NCI-H524 (cell line): ENCODE measurements around the gene ZFPL1.

Experiments used
- DNase-seq, 2 experiments: peaks; one replicate each; lab custom pipeline; 2025; lab: John Stamatoyannopoulos, UW

Gene ZFPL1

DNA sequence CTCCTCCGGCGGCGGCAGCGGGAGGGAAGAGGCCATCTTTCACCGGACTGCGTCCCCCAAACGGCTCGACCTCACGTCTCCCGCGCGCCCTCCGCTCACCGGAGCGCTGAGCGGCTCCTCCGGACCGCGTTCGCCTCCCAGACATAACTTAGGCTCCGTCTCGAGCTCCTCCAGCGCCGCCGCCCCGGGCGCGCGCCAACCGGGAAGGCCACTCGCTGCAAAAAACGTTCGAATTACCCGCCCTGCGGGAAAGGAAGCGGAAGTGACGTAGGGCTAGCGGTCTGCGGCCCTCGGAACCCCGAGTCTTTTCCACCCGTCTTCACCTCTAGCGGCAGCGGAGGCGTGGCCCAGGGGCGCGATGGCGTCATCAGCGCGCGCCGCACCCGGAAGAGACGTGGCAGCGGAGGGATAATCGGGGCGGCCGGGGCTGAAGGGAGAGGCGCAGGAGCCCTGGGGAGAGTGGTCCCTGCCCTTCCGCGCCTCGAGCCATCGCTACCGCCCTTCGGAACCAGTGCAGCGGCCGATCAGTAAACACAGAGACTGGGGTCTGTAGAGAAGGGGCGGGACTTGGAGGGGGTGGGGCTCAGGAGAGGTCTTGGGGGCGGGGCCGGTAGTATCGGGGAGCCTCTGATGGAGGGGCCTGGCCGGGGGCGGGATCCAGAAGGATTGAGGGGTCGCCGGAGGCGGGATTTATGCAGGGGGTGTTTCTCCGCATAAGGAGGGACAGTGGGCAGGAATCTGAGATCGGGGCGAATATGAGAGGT, at the start of gene ZFPL1, which contains the start of gene CDCA5:
ZFPL1 (plus strand) TSS at position 389 of the 764 bp plus-strand sequence. CDS start 477 bp downstream, outside the sequence.
CDCA5 (minus strand) TSS at position 207 of the 764 bp plus-strand sequence; CDS start at position 145, 62 bp downstream.
- peak; percentile 87 to 92 for DNase-seq

- no peak for DNase-seq
Observed at GRCh38 chr11:65034423-65034822, 49.6 kb upstream of the ZFPL1 start.

DNA sequence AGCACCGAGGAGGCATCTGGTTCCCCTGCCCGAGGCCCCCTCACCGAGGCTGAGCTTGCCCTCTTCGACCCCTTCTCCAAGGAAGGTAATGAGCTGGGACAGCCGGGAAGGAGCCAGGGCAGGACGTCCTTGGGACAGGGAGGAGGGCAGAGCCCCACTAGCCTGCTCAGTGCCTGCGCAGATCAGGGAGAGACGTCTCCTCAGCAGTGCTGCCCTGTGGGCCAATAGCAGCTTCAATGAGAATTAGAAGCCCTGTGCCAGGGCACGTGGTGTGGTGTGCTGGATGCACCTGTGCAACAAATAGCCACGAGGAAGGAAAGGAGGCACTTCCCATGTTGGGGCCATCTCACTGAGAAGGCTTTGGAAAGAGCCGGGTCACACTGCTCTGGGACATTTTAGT, 48.4 kb upstream of the ZFPL1 start:
- no peak for DNase-seq

- no peak for DNase-seq
Observed at GRCh38 chr11:65036931-65037330, 47.1 kb upstream of the ZFPL1 start.

- DNase-seq = no peak
Observed at GRCh38 chr11:65040520-65040846, 43.5 kb upstream of the ZFPL1 start.

DNA sequence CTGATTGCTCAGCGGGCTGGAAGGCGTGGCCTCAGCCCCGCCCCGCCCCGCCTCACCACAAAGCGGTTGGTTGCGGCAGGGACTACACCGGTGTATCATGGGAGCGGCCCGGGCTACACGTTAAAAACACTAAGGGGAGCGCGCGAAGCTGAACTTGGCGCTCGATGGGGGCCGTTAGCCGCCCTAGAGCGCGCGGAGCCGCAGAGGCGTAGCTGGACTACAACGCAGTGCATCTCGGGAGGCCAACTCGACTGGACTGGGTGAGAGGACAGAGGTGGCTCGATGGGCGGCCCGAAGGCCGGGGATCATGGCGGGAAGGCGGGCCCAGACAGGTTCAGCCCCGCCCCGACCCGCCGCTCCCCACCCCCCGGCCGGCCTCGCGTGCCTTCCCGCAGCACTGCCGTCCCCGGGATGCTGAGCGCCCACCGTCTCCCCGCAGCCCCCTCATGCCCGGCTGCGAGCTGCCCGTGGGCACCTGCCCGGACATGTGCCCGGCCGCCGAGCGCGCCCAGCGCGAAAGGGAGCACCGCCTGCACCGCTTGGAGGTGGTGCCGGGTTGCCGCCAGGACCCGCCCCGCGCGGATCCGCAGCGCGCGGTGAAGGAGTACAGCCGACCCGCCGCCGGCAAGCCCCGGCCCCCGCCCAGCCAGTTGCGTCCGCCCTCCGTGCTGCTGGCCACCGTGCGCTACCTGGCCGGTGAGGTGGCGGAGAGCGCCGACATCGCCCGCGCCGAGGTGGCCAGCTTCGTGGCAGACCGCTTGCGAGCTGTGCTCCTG, 43.0 kb upstream of the ZFPL1 start, which contains the start of gene SAC3D1:
SAC3D1 (plus strand) TSS at position 364 of the 776 bp plus-strand sequence; CDS start at position 447, 83 bp downstream.
- DNase-seq = peak; percentile 96 to 97

DNA sequence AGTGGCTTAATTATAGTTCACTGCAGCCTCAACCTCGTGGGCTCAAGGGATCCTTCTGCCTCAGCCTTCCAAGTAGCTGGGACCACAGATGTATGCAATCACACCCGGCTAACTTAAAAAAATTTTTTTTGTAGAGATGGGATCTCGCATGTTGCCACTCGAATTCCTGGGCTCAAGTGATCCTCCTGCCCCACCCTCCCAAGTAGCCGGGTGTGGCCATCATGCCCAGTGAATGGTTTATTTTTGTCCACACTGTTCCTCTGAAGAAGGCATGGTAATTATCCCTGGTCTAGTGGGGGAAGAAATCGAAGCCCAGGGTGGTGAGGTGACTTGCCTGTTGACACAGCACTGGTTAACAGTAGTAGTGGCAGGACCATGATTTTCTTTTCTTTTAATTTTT, 41.1 kb upstream of the ZFPL1 start:
- no peak for DNase-seq

DNA sequence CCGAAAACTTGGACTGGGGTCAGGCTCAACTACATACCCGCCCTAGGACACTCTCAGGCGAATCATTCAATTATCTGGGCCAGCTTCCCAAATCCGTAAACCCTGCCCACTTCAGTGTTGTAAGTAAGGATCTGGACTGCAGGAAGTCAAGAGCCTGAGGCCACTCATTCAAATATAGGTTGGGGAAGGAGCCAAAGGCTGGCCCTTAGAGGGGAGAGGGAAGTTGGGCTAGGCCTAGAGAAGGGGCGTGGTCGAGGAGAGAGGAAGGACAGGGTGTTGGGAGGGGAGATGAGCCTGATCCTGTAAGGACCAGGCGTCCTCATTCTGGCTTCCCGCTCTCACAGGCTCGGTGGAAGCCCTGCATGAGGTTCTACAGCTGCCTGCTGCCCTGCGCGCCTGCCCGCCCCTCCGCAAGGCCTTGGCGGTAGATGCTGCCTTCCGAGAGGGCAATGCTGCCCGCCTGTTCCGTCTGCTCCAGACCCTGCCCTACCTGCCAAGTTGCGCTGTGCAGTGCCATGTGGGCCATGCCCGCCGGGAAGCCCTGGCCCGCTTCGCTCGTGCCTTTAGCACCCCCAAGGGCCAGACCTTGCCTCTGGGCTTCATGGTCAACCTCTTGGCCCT, 40.0 kb upstream of the ZFPL1 start:
- no peak for DNase-seq

DNA sequence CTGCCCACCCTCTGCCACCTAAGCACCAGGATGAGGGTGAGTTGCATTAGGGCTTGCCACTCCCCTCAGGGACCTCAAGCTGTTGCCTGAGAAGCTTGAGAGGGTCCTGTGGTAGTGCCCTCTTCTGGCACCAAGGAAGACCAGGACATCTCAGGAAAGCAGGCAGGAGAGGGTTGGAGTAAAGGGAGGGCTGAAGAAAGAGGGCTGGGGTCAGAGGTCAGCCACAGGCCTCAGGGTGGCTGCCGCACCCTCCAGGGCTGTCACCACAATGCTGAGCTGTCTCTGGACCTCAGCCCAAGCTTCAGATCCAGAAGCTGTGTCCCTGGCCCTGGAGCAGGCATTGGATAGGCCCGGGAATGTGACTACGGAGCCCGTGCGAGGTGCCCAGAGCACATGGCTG, 39.0 kb upstream of the ZFPL1 start:
- DNase-seq = no peak

GRCh38 chr11:65045728-65046127, 38.3 kb upstream of the ZFPL1 start:
- no peak for DNase-seq

DNA sequence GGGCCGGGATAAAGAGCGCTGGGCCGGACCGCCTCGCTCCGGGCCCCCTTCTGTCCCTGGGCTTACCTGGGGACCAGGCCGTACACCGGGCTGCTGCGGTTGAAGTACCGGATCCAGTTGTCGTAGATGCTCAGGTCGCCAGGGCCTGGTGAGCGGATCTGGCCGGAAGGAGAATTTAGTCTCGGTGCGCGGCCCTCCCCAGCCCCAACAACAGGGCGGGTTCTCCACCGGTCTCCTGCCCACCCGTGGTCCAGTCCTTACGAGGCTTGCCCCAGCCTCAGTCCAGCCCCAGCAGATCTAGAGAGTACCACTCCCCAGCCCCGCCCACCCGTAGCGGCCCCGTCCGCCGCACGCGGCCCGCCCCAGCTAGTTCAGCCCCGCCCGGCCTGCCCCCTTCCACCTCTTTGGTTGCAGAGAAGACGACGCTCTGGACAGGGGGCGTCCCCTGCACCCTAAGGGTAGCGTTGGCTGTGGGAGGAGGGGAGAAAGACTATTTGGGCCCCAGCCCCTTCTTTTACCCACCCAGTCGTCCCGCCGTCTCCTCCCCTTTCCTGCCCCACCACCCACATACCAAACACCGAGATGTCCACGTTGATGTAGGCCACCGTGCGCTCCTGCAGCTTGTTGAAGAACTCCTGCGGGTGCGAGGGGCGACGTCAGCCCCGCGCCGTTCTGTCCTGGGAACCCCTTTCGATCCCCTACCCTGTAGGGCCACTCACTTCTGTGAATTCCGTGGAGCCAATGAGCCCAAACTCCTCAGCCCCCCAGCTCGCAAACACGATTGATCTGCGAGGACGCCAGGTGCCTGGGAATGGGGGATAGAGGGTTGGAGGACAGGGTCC, 36.2 kb upstream of the ZFPL1 start:
- DNase-seq = no peak

- no peak for DNase-seq
Observed at GRCh38 chr11:65051398-65051858, 32.6 kb upstream of the ZFPL1 start.

GRCh38 chr11:65053827-65054508, 30.1 kb upstream of the ZFPL1 start:
- no peak for DNase-seq

DNA sequence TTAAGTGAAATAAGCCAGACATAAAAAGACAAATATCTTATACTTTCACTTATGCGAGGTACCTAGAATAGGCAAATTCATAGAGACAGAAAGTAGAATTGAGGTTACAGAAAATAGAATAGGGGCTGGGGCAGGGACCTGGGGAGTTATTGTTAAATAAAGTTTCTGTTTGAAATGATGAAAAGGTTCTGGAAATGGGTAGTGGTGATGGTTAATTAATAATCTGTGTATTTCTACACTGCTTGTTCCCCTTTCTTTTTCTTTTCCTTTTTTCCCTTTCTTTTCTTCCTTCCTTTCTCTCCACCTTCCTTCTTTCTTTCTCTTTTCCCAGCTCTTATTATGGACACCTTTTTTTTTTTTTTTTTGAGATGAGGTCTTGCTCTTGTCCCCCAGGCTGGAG, 28.5 kb upstream of the ZFPL1 start:
- DNase-seq = no peak

DNA sequence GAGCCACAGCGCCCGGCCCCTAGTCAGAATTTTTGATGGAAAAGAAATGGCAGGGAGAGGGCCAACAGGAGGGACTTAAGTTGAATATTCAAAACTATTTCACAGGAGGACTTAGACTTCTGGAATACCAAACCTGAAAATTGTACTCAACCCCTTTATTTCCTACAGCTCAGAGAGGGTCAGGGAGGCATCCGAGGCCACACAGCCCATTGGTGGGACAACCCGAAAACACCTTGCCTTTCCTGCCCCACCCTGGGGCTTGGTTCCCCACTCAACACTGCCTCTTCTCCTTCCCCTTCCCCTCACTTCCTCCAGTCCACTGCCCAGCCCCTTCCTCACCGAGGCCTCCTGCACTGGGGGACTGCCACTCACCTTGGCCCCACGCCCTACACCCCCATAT, 27.0 kb upstream of the ZFPL1 start:
- no peak for DNase-seq

- DNase-seq = no peak
Observed at GRCh38 chr11:65057526-65057925, 26.5 kb upstream of the ZFPL1 start.

GRCh38 chr11:65058012-65058411, 26.0 kb upstream of the ZFPL1 start:
- DNase-seq = peak in 1 of 2 experiments; percentile 42

GRCh38 chr11:65058419-65059054, 25.5 kb upstream of the ZFPL1 start, which contains the start of gene NAALADL1:
Gene NAALADL1 (minus strand): TSS chr11:65058553. CDS start chr11:65058521, 32 bp downstream.
- DNase-seq = no peak

GRCh38 chr11:65059523-65059922, 24.5 kb upstream of the ZFPL1 start:
- DNase-seq = no peak
